NB4 (cell line): Measurements from ENCODE around the gene C3AR1.
A peak's percentile ranks its signal among the peaks of the same experiment; 100 is the strongest.
"Not testable (repeated sequence)": the region's sequence is repeated elsewhere in the genome, so short reads cannot be mapped to it uniquely, and the experiment has no call there.

Source experiments
- DNase-seq: peaks from one replicate; pipeline ENCODE4 v3.0.0; 2010; ENCODE audit warnings: low read depth
- H3K4me3 ChIP-seq: one replicate; pipeline ENCODE4 v1.5.1; 2011; ENCODE audit warnings: mild to moderate bottlenecking, low read depth, low read length, moderate library complexity
- MYC ChIP-seq: IDR thresholded peaks from 2 replicates; pipeline ENCODE4 v1.6.1; 2011; ENCODE audit warnings: low read depth, low read length
- POLR2A ChIP-seq: IDR thresholded peaks from 2 replicates; pipeline ENCODE4 v1.6.1; 2011; ENCODE audit warnings: mild to moderate bottlenecking; ENCODE audit not compliant: insufficient read length; ENCODE audit errors: extremely low read depth
- TF ChIP-seq, protein P1 (sequence below): IDR thresholded peaks from one replicate; pipeline ENCODE4 v1.5.1; 2012; ENCODE audit warnings: low read depth, low read length
- TF ChIP-seq, protein P2 (sequence below): IDR thresholded peaks from 2 replicates; pipeline ENCODE4 v1.6.1; 2011; ENCODE audit warnings: low read depth, low read length

Gene C3AR1

DNA sequence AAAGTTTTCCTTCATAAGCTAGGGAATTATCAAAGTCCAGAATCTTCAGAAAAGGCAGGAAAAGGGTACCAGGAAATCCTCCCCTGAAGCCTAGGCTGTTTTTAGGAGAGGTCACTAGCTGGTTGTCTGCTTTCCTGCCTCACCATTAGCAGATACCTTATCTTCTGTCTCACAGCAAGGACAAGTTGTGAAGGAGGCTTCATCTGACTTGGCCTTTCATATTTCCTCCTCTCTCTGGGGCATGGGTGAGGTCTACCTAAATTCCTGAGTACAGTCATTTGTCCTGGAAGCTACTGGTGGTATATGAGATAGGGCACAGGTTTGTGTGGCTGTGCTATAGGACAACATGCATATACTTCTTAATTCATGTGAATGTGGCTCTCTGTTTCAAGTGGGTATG, 31.4 kb downstream of the C3AR1 start:
- no peak for TF ChIP-seq POLR2A
- TF ChIP-seq, protein P1, sequence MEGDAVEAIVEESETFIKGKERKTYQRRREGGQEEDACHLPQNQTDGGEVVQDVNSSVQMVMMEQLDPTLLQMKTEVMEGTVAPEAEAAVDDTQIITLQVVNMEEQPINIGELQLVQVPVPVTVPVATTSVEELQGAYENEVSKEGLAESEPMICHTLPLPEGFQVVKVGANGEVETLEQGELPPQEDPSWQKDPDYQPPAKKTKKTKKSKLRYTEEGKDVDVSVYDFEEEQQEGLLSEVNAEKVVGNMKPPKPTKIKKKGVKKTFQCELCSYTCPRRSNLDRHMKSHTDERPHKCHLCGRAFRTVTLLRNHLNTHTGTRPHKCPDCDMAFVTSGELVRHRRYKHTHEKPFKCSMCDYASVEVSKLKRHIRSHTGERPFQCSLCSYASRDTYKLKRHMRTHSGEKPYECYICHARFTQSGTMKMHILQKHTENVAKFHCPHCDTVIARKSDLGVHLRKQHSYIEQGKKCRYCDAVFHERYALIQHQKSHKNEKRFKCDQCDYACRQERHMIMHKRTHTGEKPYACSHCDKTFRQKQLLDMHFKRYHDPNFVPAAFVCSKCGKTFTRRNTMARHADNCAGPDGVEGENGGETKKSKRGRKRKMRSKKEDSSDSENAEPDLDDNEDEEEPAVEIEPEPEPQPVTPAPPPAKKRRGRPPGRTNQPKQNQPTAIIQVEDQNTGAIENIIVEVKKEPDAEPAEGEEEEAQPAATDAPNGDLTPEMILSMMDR = no peak
- TF ChIP-seq, protein P2, sequence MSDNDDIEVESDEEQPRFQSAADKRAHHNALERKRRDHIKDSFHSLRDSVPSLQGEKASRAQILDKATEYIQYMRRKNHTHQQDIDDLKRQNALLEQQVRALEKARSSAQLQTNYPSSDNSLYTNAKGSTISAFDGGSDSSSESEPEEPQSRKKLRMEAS = no peak
- TF ChIP-seq MYC = no peak
- no peak for DNase-seq
- peak overlapping the region; percentile 32 for H3K4me3 ChIP-seq

- H3K4me3 ChIP-seq = peak overlapping the region; percentile 75
- DNase-seq = peak; percentile 68
- TF ChIP-seq, protein P2 = no peak
- TF ChIP-seq POLR2A = no peak
- TF ChIP-seq MYC = no peak
- TF ChIP-seq, protein P1 = no peak
Observed at GRCh38 chr12:8033153-8034044, 32.8 kb downstream of the C3AR1 start.

DNA sequence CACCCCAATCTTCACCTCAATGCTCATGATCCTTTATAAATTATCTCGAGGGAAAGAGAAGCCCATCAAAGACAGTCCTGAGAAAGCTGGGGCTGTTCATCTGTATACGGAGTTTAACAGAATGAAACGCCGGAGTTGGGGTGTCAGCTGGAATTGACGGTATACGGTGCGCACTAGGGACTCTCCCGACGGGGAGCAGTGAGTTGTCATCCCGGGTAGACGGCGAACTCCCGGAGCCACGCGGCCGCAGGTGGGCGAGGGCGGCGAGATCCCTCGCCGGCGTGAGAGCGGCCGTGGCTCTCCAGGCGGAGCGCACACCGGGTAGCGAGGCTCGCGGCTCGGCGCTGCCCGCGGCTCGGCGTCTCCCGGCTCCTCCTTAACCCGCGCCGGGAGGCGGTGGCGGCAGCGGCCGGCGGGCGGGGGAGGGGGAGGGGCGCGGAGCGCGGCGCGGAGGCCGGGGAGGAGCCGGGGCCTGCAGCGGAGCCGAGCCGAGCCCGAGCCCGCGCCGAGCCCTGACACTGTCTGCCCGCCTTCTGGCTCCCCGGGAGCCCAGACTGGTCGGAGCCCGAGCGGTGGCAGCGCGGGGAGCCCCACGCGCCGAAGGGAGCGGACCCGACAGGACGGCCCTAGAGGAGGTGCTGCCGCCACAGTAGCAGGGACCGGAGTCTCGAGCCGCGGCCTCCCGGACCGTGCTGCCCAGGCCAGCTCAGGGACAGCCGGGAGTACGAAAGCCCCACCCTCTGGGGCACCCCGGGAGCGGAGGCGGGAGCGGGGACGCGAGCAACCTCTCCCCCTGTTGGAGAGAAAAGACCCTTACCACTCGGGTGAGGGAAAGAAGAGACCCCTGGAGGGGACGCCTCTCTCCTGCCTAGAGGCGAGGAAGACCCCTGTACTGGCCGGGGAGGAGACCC, 33.7 kb downstream of the C3AR1 start, which contains the start of gene FOXJ2:
Gene FOXJ2 (plus strand): TSS at position 475 of the 911 bp plus-strand sequence. CDS start 7,117 bp downstream, outside the sequence.
- TF ChIP-seq POLR2A (peak; percentile 33), MYC (no peak; the same call in 1 of the 2 replicates)
- TF ChIP-seq, protein P1 = peak; percentile 10
- TF ChIP-seq, protein P2 = peak; percentile 2; the same call in 1 of the 2 replicates
- H3K4me3 ChIP-seq = peak within 1 kb of the TSS; percentile 75
- DNase-seq = peak; percentile 77

DNA sequence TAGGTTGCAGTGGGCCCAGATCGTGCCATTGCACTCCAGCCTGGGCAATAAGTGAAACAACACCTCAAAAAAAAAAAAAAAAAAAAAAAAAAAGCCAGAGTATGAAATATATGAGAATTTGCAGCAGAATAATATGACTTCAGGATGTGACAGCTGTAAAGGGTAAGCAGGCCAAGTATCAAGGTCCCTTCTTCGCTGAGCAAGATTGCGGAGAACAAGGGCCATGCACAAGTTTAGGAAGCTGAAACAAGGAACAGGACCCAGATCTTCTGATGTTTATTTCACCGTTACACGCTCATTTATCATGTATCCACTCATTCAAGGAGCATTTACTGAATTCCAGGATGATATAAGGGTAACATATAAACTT, 34.3 kb downstream of the C3AR1 start:
- peak overlapping the region; percentile 48 for H3K4me3 ChIP-seq
- peak; percentile 18 for DNase-seq
- TF ChIP-seq POLR2A = no peak
- TF ChIP-seq, protein P1 = no peak

GRCh38 chr12:8031017-8031416, 35.1 kb downstream of the C3AR1 start:
- DNase-seq, H3K4me3 ChIP-seq: not testable (repeated sequence)

- no peak for DNase-seq
- H3K4me3 ChIP-seq = no peak overlapping the region
- TF ChIP-seq POLR2A (no peak), MYC (no peak)
- TF ChIP-seq, protein P1 = no peak
- TF ChIP-seq, protein P2 = no peak
Observed at GRCh38 chr12:8030189-8030588, 36.0 kb downstream of the C3AR1 start.
